Epithelial cell of proximal tubule (primary cell): ENCODE results near the gene PNRC1. TPM values are rescaled to one million over a fixed set of nuclear protein-coding genes. Genes with fewer than 3 reads are reported as not detected.

Experiments
- DNase-seq: peaks from one replicate; pipeline ENCODE4 v3.0.0-alpha.2; 2011; ENCODE audit warnings: low read depth
- H3K4me3 ChIP-seq: 2 replicates; pipeline ENCODE4 v1.5.1; 2011; ENCODE audit warnings: low read depth, mild to moderate bottlenecking, low read length
- CTCF ChIP-seq: conservative IDR thresholded peaks from 2 replicates; pipeline ENCODE4 v1.5.1; 2012; ENCODE audit warnings: low read depth, mild to moderate bottlenecking, low read length
- total RNA-seq: library from RNA; depleted of rRNA; stranded (reverse); fragments of >200 nt; gene quantifications from 2 replicates; pipeline ENCODE4 v1.2.3, GENCODE V29; 2015

The PNRC1 gene
- total RNA-seq, 1 donor from 2014 or later = 62.6 TPM

- DNase-seq = no peak
- no peak overlapping the region for H3K4me3 ChIP-seq
- no peak for TF ChIP-seq CTCF
These were observed 54.2 kb downstream of the PNRC1 start for GRCh38 chr6:89134723-89135122.

Other genes with a start within 250 kb of the PNRC1 start
- gene RNGTT, start 117.1 kb upstream of the PNRC1 start, total RNA-seq = 15.8 and 17.6 TPM in 2 replicates
- 5.4 and 6.2 TPM in 2 replicates for gene SRSF12, start 37.3 kb downstream of the PNRC1 start, total RNA-seq
- gene PM20D2, start 65.3 kb downstream of the PNRC1 start, total RNA-seq = 44.8 and 46.5 TPM in 2 replicates
- gene GABRR1, start 136.6 kb downstream of the PNRC1 start, total RNA-seq = not detected in 2 replicates
- 0.12 and 0.14 TPM in 2 replicates for gene GABRR2, start 234.5 kb downstream of the PNRC1 start, total RNA-seq